Measurements from ENCODE around the gene KLHDC1.

- TF ChIP-seq CTCF (IDR thresholded peaks at IDR 0.05; ENCODE audit: borderline replicate concordance, extremely low read depth, low read length, poor library complexity, severe bottlenecking) (no peak), EZH2 (IDR thresholded peaks at IDR 0.05; ENCODE audit: borderline replicate concordance, low read depth, low read length, severe bottlenecking) (no peak)
Measured at GRCh38 chr14:49727171-49727570, 34.3 kb downstream of the KLHDC1 start.
